Liver (tissue), 3 donors: ENCODE results near the gene ADGRL2.

Experiments
- CTCF ChIP-seq: fragments of 150-350 bp; IDR thresholded peaks from 2 replicates; pipeline ENCODE4 v1.5.1; 2017; ENCODE audit warnings: improper control_type of control experiment, low read depth, low read length; ENCODE audit not compliant: missing input control
- JUND ChIP-seq, 2 donors: IDR thresholded peaks; 2 replicates each; pipeline ENCODE4 v1.6.1; 2016; ENCODE audit warnings: antibody characterized with exemption in 2 of 2
- RAD21 ChIP-seq, 2 donors: IDR thresholded peaks; 2 replicates each; pipeline ENCODE4 v1.6.1; 2016; ENCODE audit warnings: antibody characterized with exemption in 2 of 2, mild to moderate bottlenecking in 2 of 2
- REST ChIP-seq: IDR thresholded peaks from 2 replicates; pipeline ENCODE4 v1.6.1; 2016; ENCODE audit warnings: antibody characterized with exemption, mild to moderate bottlenecking
- donor health status: healthy.
- donor health status: healthy.

- TF ChIP-seq CTCF, result no peak
- TF ChIP-seq RAD21 (IDR thresholded peaks at IDR 0.05), result no peak
- TF ChIP-seq JUND (IDR thresholded peaks at IDR 0.05), result no peak
- TF ChIP-seq REST, result no peak
Observed at GRCh38 chr1:81978945-81979344, 178.2 kb downstream of the ADGRL2 start.
